ENCODE results near the gene COX10. TPM values are rescaled to one million over a fixed set of nuclear protein-coding genes. Genes with fewer than 3 reads are reported as not detected.
A peak's percentile ranks its signal among the peaks of the same experiment; 100 is the strongest.

Gene COX10
- total and polyA plus RNA-seq, 10 donors = 3.0 to 28.8 (median 14.9) TPM

DNA sequence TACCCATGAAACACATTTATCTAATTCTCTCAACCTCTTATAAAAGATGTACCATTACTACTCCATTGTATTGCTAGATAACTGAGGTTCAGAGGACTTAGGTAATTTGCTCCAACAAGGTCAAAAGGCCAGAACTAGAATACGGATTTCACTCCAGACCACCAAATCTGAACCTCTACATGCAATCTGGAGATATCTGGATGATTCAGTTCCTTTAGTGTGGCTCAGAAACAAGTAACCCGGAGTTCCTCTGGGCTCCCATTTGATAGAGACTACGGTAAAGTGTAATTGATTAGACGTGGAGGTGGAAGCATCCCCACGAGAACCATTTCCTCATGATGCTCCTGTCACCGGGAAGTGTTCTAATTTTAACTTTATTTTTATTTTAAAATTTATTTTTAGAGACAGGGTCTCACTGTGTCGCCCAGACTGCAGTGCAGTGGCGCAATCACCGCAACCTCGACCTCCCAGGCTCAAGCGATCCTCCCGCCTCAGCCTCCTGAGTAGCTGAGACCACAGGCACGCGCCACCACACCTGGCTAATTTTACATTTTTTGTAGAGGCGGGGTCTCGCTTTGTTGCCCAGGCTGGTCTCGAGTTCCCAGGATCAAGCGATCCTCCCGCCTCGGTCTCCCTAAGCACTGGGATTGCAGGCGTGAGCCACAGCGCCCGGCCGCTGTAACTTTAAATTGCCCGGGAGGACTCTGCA, 608 bp upstream of the COX10 start:
- peaks cover 6 to 48% (median 33%) of the 10 kb centered on the region in 6 donors for H3K4me1 ChIP-seq
- peaks cover 0 to 18% (median 0%) of the 10 kb centered on the region in 6 donors for H3K36me3 ChIP-seq
- DNase-seq = no peak
- WGBS, 5 donors = 12 to 23% (median 15%) methylated on average over 25 of the region's 25 CpGs
- intact Hi-C loops (cut with DNase I; ENCODE audit: low total_unique reads) = no loop called here
- peak overlapping the region in 6 of 8 donors; percentile 62 to 89 (median 78) for H3K27ac ChIP-seq
- H3K9me3 ChIP-seq = peaks cover 0 to 8% (median 0%) of the 10 kb centered on the region in 8 donors
- peak overlapping the region; percentile 89 to 99 (median 98) for H3K4me3 ChIP-seq
- TF ChIP-seq POLR2AphosphoS5 (IDR thresholded peaks at IDR 0.05) = no peak
- TF ChIP-seq, protein P1, sequence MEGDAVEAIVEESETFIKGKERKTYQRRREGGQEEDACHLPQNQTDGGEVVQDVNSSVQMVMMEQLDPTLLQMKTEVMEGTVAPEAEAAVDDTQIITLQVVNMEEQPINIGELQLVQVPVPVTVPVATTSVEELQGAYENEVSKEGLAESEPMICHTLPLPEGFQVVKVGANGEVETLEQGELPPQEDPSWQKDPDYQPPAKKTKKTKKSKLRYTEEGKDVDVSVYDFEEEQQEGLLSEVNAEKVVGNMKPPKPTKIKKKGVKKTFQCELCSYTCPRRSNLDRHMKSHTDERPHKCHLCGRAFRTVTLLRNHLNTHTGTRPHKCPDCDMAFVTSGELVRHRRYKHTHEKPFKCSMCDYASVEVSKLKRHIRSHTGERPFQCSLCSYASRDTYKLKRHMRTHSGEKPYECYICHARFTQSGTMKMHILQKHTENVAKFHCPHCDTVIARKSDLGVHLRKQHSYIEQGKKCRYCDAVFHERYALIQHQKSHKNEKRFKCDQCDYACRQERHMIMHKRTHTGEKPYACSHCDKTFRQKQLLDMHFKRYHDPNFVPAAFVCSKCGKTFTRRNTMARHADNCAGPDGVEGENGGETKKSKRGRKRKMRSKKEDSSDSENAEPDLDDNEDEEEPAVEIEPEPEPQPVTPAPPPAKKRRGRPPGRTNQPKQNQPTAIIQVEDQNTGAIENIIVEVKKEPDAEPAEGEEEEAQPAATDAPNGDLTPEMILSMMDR (IDR thresholded peaks at IDR 0.05 in 8 of 11, conservative IDR thresholded peaks at IDR 0.05 in 3 of 11) = no peak
- no peak for TF ChIP-seq POLR2A (IDR thresholded peaks at IDR 0.05)
- H3K27me3 ChIP-seq (replicated peaks in 1 of 7) = no peaks in the 10 kb centered on the region

DNA sequence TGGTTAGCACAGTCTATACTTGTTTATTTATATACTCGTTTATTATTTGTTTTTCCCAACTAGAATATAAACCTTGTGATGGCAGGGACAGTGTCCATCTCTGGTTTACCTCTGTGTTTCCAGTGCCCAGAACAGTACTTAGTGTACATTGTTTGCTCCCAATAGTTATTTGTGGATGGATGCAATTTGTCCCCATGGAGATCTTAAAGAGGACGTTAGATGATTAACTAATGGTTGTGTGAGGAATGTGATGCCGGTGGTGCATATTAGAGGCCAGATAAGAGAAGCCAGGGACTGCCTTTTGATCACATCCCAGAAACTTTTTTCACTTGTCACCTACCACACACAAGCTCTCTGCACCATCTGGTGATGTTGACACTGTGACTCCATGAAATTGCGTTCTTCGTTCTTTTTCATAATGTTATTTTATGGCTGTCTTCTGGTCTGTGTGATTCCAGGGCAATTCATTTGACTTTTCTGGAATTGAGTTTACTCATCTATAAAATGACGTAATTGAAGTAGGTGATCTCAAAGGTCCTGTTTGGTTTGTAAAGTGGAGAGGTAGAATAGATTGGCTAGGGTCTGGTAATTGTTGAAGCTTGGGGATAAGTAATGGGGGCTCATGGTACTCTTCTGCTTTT, 1.2 kb downstream of the COX10 start:
- H3K4me1 ChIP-seq = peaks cover 6 to 48% (median 33%) of the 10 kb centered on the region in 6 donors
- intact Hi-C loops (cut with DNase I; ENCODE audit: low total_unique reads) = no loop called here
- no peak for TF ChIP-seq POLR2A (IDR thresholded peaks at IDR 0.05)
- TF ChIP-seq, protein P1 (IDR thresholded peaks at IDR 0.05 in 8 of 11, conservative IDR thresholded peaks at IDR 0.05 in 3 of 11) = no peak
- no peak for TF ChIP-seq POLR2AphosphoS5 (IDR thresholded peaks at IDR 0.05)
- 73 to 85% (median 77%) methylated on average over 6 of the region's 6 CpGs for WGBS, 5 donors
- H3K36me3 ChIP-seq = peaks cover 0 to 33% (median 6%) of the 10 kb centered on the region in 6 donors
- H3K27ac ChIP-seq = no peak overlapping the region
- H3K4me3 ChIP-seq = peak overlapping the region in 7 of 8 donors; percentile 89 to 99 (median 98)
- H3K9me3 ChIP-seq = peaks cover 0 to 8% (median 0%) of the 10 kb centered on the region in 8 donors
- no peak for DNase-seq
- no peaks in the 10 kb centered on the region for H3K27me3 ChIP-seq (replicated peaks in 1 of 7)

DNA sequence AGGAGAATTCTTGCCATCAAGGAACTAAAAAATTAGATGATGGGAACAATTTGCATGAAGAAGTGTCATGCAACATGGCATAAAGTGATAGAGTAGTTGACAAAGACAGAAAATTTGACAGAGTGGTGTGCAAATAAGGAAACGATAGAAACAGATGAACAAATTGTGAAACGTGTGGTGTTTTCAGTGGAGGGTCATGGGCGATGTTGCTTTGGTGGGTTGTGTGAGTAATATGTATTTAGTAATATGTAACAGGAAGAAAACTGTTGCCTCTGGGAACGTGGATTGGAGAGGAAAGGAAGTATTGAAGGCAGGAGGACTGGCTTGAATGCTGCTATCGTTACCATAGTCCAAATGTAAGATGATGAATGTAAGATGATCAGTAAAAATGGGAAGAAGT, 3.6 kb downstream of the COX10 start:
- Histone ChIP-seq H3K9me3 (no peaks in the 10 kb centered on the region), H3K27me3 (replicated peaks in 1 of 7) (no peaks in the 10 kb centered on the region), H3K4me1 (peaks cover 6 to 40% (median 30%) of the 10 kb centered on the region in 6 donors), H3K36me3 (peaks cover 0 to 55% (median 21%) of the 10 kb centered on the region in 6 donors), H3K4me3 (no peak overlapping the region), H3K27ac (no peak overlapping the region)
- WGBS, 5 donors = 44 to 90% (median 68%) methylated on average over 5 of the region's 5 CpGs
- TF ChIP-seq, protein P1 (IDR thresholded peaks at IDR 0.05 in 8 of 11, conservative IDR thresholded peaks at IDR 0.05 in 3 of 11) = no peak
- TF ChIP-seq POLR2A (IDR thresholded peaks at IDR 0.05) (no peak), POLR2AphosphoS5 (IDR thresholded peaks at IDR 0.05) (no peak)
- DNase-seq = no peak
- intact Hi-C loops (cut with DNase I; ENCODE audit: low total_unique reads) = no loop called here

DNA sequence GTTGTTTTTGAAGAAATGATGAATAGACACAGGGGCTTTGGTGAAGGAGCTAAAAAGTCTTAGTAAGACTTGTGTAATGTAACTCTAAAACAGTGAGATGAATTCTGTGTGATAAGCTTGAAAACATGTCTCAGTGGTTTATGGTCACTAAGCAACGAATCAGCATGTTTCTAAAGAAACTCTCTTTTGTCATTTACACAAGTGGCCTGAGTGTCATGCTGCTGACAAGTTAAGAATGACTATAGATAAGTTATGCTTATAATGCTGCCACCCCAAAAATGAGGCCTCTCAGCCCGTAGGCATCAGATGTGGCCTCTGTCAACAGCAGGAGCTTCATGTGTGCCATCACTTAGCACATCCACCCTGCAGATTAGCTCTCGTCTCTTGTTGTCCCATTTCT, 8.7 kb downstream of the COX10 start:
- Histone ChIP-seq H3K4me1 (peaks cover 0 to 4% (median 0%) of the 10 kb centered on the region in 6 donors), H3K27ac (no peak overlapping the region), H3K4me3 (no peak overlapping the region), H3K36me3 (peaks cover 0 to 97% (median 31%) of the 10 kb centered on the region in 6 donors), H3K27me3 (replicated peaks in 1 of 7) (no peaks in the 10 kb centered on the region), H3K9me3 (no peaks in the 10 kb centered on the region)
- TF ChIP-seq POLR2A (IDR thresholded peaks at IDR 0.05) (no peak), POLR2AphosphoS5 (IDR thresholded peaks at IDR 0.05) (no peak)
- TF ChIP-seq, protein P1 (IDR thresholded peaks at IDR 0.05 in 8 of 11, conservative IDR thresholded peaks at IDR 0.05 in 3 of 11) = no peak
- WGBS, 5 donors = 83 to 92% (median 83%) methylated on average over 3 of the region's 3 CpGs
- intact Hi-C loops (cut with DNase I; ENCODE audit: low total_unique reads) = no loop called here
- DNase-seq = no peak

All from spleen (tissue), 11 donors.